GM23248 (cell line): Measurements from ENCODE around the gene MGAT5.

ENCODE experiments used
- EZH2 ChIP-seq: fragments of 200-600 bp; sonication (generic); IDR thresholded peaks from 2 replicates; pipeline ENCODE4 v1.6.1; 2018; ENCODE audit warnings: antibody characterized with exemption, mild to moderate bottlenecking; ENCODE audit not compliant: insufficient read depth, poor library complexity, severe bottlenecking
- EZH2phosphoT487 ChIP-seq: fragments of 200-600 bp; sonication (generic); IDR thresholded peaks from 2 replicates; pipeline ENCODE4 v1.6.1; 2018; ENCODE audit warnings: antibody characterized with exemption, moderate library complexity, mild to moderate bottlenecking, low read depth; ENCODE audit not compliant: insufficient read depth

DNA sequence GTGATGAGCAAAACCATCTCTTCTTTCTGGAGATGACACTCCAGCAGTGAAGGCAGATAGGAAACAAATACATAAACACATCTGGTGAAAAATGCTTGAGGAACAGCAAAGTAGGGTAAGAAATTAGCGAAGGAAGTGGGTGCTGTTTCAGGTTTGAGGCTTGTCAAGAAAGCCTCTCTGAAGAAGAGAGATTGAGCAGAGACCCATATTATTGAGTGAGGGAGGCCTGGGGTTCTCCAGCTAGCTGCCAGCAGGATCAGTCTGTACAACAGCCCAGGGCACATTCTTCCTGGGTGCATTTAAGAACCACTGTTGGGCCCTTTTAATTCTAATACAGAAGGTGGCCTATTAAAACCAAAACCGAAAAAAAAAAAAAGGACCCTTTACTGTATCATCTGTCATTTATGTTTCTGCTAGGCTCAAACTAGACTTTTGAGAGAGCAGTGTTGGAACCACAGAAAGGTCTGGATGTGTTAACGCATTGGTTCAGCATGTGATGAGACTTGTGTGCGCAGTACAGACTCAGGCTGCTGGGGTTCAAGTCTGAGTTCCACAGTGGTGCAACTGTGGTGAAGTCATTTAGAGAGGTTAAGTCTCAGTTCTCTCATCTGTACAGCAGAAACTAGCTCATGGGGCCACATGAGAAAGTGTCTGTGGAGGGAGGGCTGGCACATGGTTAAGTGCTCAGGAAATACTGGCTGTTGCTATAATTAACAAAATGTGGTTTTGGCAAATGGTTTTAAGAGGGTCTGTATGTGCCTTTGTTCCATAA is 28.9 kb downstream of the MGAT5 start:
- TF ChIP-seq EZH2 (no peak), EZH2phosphoT487 (no peak)
